Measurements from ENCODE around the gene HSD17B1. TPM values are rescaled to one million over a fixed set of nuclear protein-coding genes. Genes with fewer than 3 reads are reported as not detected.

Gene HSD17B1
- total RNA-seq, 1 experiment from 2014 or later, result 1.5 TPM

GRCh38 chr17:42502926-42503325, 49.8 kb upstream of the HSD17B1 start:
- Mint-ChIP-seq H3K4me1 (no peaks in the 10 kb centered on the region), H3K27me3 (ENCODE audit: low read depth) (no peaks in the 10 kb centered on the region), H3K4me3 (no peak overlapping the region), H3K27ac (no peak overlapping the region), H3K9me3 (no peaks in the 10 kb centered on the region), H3K36me3 (ENCODE audit: insufficient read depth in 1 of 3, low read depth in 3 of 3) (peaks cover 3 to 66% (median 39%) of the 10 kb centered on the region in 3 experiments; a peak in 6 of 7 replicates)
- no peak overlapping the region for H4K91ac ChIP-seq (ENCODE audit: insufficient read length, low read depth, low read length)
- H3K4ac ChIP-seq (ENCODE audit: low read depth, low read length), result no peak overlapping the region
- no peaks in the 10 kb centered on the region for H3K27me3 ChIP-seq (ENCODE audit: insufficient read depth, low read length)
- no peak overlapping the region for H2BK120ac ChIP-seq (ENCODE audit: low read depth, low read length, poor library complexity, severe bottlenecking)
- H3K23me2 ChIP-seq (ENCODE audit: insufficient read length, low read depth, low read length, poor library complexity, severe bottlenecking), result no peaks in the 10 kb centered on the region
- WGBS (ENCODE audit: extremely low coverage, insufficient read length, low lambda C conversion rate), result no CpG with 5 or more reads among the region's 1 CpG
- H3K23ac ChIP-seq (ENCODE audit: insufficient read length, low read depth, low read length), result no peak overlapping the region
- no peak overlapping the region for H2AFZ ChIP-seq (ENCODE audit: low read length)
- H2AK5ac ChIP-seq (ENCODE audit: insufficient read length, low read length), result no peak overlapping the region
- no peaks in the 10 kb centered on the region for H3K79me2 ChIP-seq (ENCODE audit: insufficient read depth, low read length)
- no peak overlapping the region for H3K27ac ChIP-seq (ENCODE audit: insufficient read length, low read depth, low read length)
- TF ChIP-seq CTCF (conservative IDR thresholded peaks at IDR 0.05), result no peak
- H2BK5ac ChIP-seq (ENCODE audit: insufficient read length, low read length), result no peak overlapping the region
- no peaks in the 10 kb centered on the region for H3K9me3 ChIP-seq (ENCODE audit: control insufficient read depth, low read depth, low read length)
- H3T11ph ChIP-seq (ENCODE audit: low read length), result no peak overlapping the region
- no peak overlapping the region for H3K56ac ChIP-seq (ENCODE audit: insufficient read length, low read depth, low read length)
- H3K4me1 ChIP-seq (ENCODE audit: insufficient read depth, low read length), result no peaks in the 10 kb centered on the region
- no peak overlapping the region for H2BK15ac ChIP-seq (ENCODE audit: low read depth, low read length)
- no peaks in the 10 kb centered on the region for H4K20me1 ChIP-seq (ENCODE audit: control insufficient read depth, insufficient read depth, insufficient read length)
- DNase-seq, result no peak
- no peak overlapping the region for H4K8ac ChIP-seq (replicated peaks; ENCODE audit: insufficient read length, low read depth, low read length)
- no peak overlapping the region for H3K9ac ChIP-seq (ENCODE audit: extremely low read depth, insufficient read length, low read length)
- H4K5ac ChIP-seq (ENCODE audit: insufficient read length, low read depth, low read length), result no peak overlapping the region
- H3K79me1 ChIP-seq (ENCODE audit: insufficient read depth, low read depth, low read length, poor library complexity, severe bottlenecking), result no peaks in the 10 kb centered on the region
- no peak overlapping the region for H2BK12ac ChIP-seq (ENCODE audit: insufficient read length, low read depth, low read length)
- H3K18ac ChIP-seq (ENCODE audit: insufficient read length, low read depth, low read length), result no peak overlapping the region
- H3K14ac ChIP-seq (ENCODE audit: insufficient read depth, low read length), result no peak overlapping the region
- no peak overlapping the region for H3K4me2 ChIP-seq (ENCODE audit: insufficient read depth, insufficient read length, low read length)
- no peak overlapping the region for H2BK20ac ChIP-seq (ENCODE audit: low read depth, low read length, poor library complexity, severe bottlenecking)
